Progenitor cell of endocrine pancreas (in vitro differentiated cells): ENCODE measurements around the gene MICU1. TPM values are rescaled to one million over a fixed set of nuclear protein-coding genes. Genes with fewer than 3 reads are reported as not detected.
"Not testable (repeated sequence)": the region's sequence is repeated elsewhere in the genome, so short reads cannot be mapped to it uniquely, and the experiment has no call there.

ENCODE experiments used
- DNase-seq: peaks from one replicate; pipeline ENCODE4 v3.0.0; 2021; ENCODE audit warnings: low spot score; ENCODE audit not compliant: unreplicated experiment
- H3K27ac Mint-ChIP-seq: 2 replicates; pipeline ENCODE4 v1.8.0; 2021; ENCODE audit warnings: mild to moderate bottlenecking, moderate library complexity, mixed read lengths
- H3K27me3 Mint-ChIP-seq: 2 replicates; pipeline ENCODE4 v1.8.0; 2021; ENCODE audit warnings: mixed read lengths
- H3K36me3 Mint-ChIP-seq: 2 replicates; pipeline ENCODE4 v1.8.0; 2022; ENCODE audit warnings: mixed read lengths; ENCODE audit not compliant: insufficient read depth
- H3K4me1 Mint-ChIP-seq: 2 replicates; pipeline ENCODE4 v1.8.0; 2021; ENCODE audit warnings: low read depth, mixed read lengths
- H3K4me3 Mint-ChIP-seq: 2 replicates; pipeline ENCODE4 v1.8.0; 2021; ENCODE audit warnings: low read depth, mild to moderate bottlenecking, moderate library complexity, mixed read lengths
- H3K9me3 Mint-ChIP-seq: 2 replicates; pipeline ENCODE4 v1.8.0; 2021; ENCODE audit warnings: low read depth, mixed read lengths
- CTCF ChIP-seq: fragments of 200-600 bp; sonication (generic); IDR thresholded peaks from one replicate; pipeline ENCODE4 v1.5.0; 2021; ENCODE audit warnings: antibody characterized with exemption, mild to moderate bottlenecking; ENCODE audit not compliant: unreplicated experiment
- long read RNA-seq: library from polyadenylated mRNA; unstranded; transcript quantifications from one replicate; pipeline ENCODE4 v2.0.0, GENCODE V29; 2020
- total RNA-seq: library from RNA; stranded (reverse); gene quantifications from 2 replicates; pipeline ENCODE4 v1.2.1, GENCODE V29; 2021

MICU1 gene
- 60.4 and 63.3 TPM in 2 replicates for total RNA-seq
- long read RNA-seq, transcript MICU1-201 (12 exons, 2,383 nt) = major isoform, 24 of 47 reads
- long read RNA-seq, partial matches to known transcripts = 9 of 47 reads
- long read RNA-seq, other reads (novel, unspliced or antisense) = 14 of 47 reads

- peak within 1 kb of the TSS; percentile 100 for H3K4me3 Mint-ChIP-seq
- no peak for TF ChIP-seq CTCF
- peak within 1 kb of the TSS; percentile 96 for H3K27ac Mint-ChIP-seq
- H3K36me3 Mint-ChIP-seq = peaks cover 1% of the 10 kb centered on the region
- H3K4me1 Mint-ChIP-seq = peaks cover 8% of the 10 kb centered on the region
- DNase-seq = peak; percentile 86
- H3K27me3 Mint-ChIP-seq = no peaks in the 10 kb centered on the region
- no peaks in the 10 kb centered on the region for H3K9me3 Mint-ChIP-seq
Observed at GRCh38 chr10:72625608-72626443, at the start of gene MICU1. MICU1 (minus strand) TSS chr10:72626079; CDS start chr10:72566793, 59,286 bp downstream.

GRCh38 chr10:72674174-72674573, 48.3 kb upstream of the MICU1 start:
- not testable (repeated sequence) for H3K4me3 Mint-ChIP-seq, H3K27me3 Mint-ChIP-seq, DNase-seq, H3K4me1 Mint-ChIP-seq, H3K36me3 Mint-ChIP-seq, H3K9me3 Mint-ChIP-seq, H3K27ac Mint-ChIP-seq

- H3K27me3 Mint-ChIP-seq = no peaks in the 10 kb centered on the region
- no peak for TF ChIP-seq CTCF
- no peak for DNase-seq
- peaks cover 4% of the 10 kb centered on the region for H3K4me1 Mint-ChIP-seq
- no peak overlapping the region for H3K27ac Mint-ChIP-seq
- H3K4me3 Mint-ChIP-seq = no peak overlapping the region
- H3K9me3 Mint-ChIP-seq = no peaks in the 10 kb centered on the region
- no peaks in the 10 kb centered on the region for H3K36me3 Mint-ChIP-seq
Observed at GRCh38 chr10:72673280-72673679, 47.4 kb upstream of the MICU1 start.

GRCh38 chr10:72667207-72667864, 41.5 kb upstream of the MICU1 start:
- no peaks in the 10 kb centered on the region for H3K9me3 Mint-ChIP-seq
- H3K36me3 Mint-ChIP-seq = no peaks in the 10 kb centered on the region
- no peak for DNase-seq
- no peak overlapping the region for H3K4me3 Mint-ChIP-seq
- no peaks in the 10 kb centered on the region for H3K4me1 Mint-ChIP-seq
- no peaks in the 10 kb centered on the region for H3K27me3 Mint-ChIP-seq
- no peak overlapping the region for H3K27ac Mint-ChIP-seq
- no peak for TF ChIP-seq CTCF

GRCh38 chr10:72665925-72666324, 40.0 kb upstream of the MICU1 start:
- no peaks in the 10 kb centered on the region for H3K9me3 Mint-ChIP-seq
- DNase-seq = no peak
- no peak overlapping the region for H3K27ac Mint-ChIP-seq
- no peaks in the 10 kb centered on the region for H3K27me3 Mint-ChIP-seq
- no peaks in the 10 kb centered on the region for H3K36me3 Mint-ChIP-seq
- no peak for TF ChIP-seq CTCF
- H3K4me1 Mint-ChIP-seq = no peaks in the 10 kb centered on the region
- no peak overlapping the region for H3K4me3 Mint-ChIP-seq
